ENCODE data around the gene GMPPA.

The GMPPA gene

DNA sequence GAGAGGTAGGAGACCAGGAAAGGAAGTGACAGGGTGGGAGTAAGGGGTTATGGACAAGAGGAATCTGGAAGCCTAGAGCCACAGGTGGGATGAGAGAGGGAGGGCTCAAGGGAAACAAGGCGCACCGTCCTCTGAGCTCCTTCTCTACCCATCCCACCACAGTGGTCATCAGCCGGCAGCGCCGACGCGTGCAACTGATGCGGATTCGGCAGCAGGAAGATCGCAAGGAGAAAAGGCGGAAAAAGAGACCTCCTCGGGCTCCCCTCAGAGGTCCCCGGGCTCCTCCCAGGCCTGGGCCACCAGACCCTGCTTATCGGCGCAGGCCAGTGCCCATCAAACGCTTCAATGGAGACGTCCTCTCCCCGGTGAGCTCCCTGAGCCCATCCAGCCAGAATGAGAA is 50.3 kb downstream of the GMPPA start:
- TF ChIP-seq, protein P1, sequence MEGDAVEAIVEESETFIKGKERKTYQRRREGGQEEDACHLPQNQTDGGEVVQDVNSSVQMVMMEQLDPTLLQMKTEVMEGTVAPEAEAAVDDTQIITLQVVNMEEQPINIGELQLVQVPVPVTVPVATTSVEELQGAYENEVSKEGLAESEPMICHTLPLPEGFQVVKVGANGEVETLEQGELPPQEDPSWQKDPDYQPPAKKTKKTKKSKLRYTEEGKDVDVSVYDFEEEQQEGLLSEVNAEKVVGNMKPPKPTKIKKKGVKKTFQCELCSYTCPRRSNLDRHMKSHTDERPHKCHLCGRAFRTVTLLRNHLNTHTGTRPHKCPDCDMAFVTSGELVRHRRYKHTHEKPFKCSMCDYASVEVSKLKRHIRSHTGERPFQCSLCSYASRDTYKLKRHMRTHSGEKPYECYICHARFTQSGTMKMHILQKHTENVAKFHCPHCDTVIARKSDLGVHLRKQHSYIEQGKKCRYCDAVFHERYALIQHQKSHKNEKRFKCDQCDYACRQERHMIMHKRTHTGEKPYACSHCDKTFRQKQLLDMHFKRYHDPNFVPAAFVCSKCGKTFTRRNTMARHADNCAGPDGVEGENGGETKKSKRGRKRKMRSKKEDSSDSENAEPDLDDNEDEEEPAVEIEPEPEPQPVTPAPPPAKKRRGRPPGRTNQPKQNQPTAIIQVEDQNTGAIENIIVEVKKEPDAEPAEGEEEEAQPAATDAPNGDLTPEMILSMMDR (IDR thresholded peaks at IDR 0.05; ENCODE audit: low read depth, low read length, missing control alignments), result no peak
- DNase-seq (ENCODE audit: low read depth), result no peak
- in situ Hi-C loops (cut with HindIII; ENCODE audit: low sequenced_read_pairs), result loop anchor here (25.0 kb wide), 1 partner anchor 137 kb away; the partner anchor contains the start of gene DES
- H3K4me3 ChIP-seq (ENCODE audit: low read depth, low read length), result no peak overlapping the region

DNA sequence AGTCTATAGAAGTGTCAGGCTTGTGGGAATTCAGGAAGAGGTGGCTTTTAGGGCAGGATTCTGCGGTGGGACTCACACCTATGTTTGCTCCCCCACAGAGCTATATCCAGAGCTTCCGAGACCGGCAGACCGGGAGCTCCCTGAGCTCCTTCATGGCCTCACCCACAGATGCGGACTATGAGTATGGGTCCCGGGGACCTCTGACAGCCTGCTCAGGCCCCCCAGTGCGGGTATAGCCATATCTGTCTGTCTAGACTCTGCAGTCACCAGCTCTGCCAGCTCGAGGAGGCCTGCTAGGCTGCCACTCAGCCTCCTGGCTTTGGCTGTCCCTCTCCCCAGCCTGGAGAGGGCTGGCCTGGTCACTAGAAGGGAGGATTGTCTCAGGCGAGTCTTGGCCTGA is 50.9 kb downstream of the GMPPA start:
- TF ChIP-seq, protein P1 (IDR thresholded peaks at IDR 0.05; ENCODE audit: low read depth, low read length, missing control alignments), result no peak
- in situ Hi-C loops (cut with HindIII; ENCODE audit: low sequenced_read_pairs), result loop anchor here (25.0 kb wide), 1 partner anchor 137 kb away; the partner anchor contains the start of gene DES
- H3K4me3 ChIP-seq (ENCODE audit: low read depth, low read length), result no peak overlapping the region
- no peak for DNase-seq (ENCODE audit: low read depth)

- no peak for DNase-seq (ENCODE audit: low read depth)
- TF ChIP-seq, protein P1 (IDR thresholded peaks at IDR 0.05; ENCODE audit: low read depth, low read length, missing control alignments), result no peak
- in situ Hi-C loops (cut with HindIII; ENCODE audit: low sequenced_read_pairs), result no loop called here
- H3K4me3 ChIP-seq (ENCODE audit: low read depth, low read length), result peak overlapping the region; percentile 52
These were observed 53.0 kb downstream of the GMPPA start for GRCh38 chr2:219551441-219552381.

DNA sequence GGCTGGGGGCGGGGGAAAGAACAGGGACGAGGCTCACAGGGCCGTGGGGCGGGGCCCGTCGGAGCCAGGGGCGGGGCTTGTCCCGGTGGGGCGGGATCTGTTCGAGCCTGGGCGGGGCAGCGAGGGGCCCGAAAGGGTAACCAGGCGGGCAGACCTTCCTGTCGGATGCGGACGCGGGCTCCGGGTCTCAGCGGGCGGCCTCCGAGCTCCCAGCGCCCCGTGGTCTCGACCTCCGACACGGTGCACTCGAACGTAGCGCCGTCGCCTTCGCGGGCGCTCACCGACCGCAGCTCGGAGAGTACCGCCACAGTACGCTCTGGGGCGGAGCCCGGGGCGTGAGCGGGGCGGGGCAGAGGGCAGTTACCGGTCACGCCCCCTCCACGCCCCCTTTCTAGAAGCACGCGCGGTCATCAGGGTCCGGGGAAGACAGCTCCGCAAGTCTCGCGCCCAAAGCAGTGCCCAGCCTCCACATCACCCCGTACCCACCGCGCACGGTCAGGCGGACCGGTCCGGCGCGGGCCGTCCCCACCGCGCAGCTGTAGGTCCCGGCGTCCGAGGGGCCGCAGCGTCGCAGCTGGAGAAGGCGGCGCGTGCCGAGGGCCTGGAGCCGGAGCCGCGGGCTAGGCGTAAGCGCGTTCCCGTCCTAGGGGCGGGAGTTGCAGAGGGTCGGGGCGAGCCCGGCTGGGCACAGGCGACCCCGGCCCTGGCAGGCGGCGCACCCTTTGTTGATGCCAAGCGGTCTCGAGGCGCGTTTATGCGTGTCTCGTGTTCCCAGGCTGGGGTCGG is 53.9 kb downstream of the GMPPA start:
- peak; percentile 51 for DNase-seq (ENCODE audit: low read depth)
- in situ Hi-C loops (cut with HindIII; ENCODE audit: low sequenced_read_pairs), result no loop called here
- peak overlapping the region; percentile 52 for H3K4me3 ChIP-seq (ENCODE audit: low read depth, low read length)
- TF ChIP-seq, protein P1 (IDR thresholded peaks at IDR 0.05; ENCODE audit: low read depth, low read length, missing control alignments), result no peak

- in situ Hi-C loops (cut with HindIII; ENCODE audit: low sequenced_read_pairs), result no loop called here
- DNase-seq (ENCODE audit: low read depth), result no peak
- TF ChIP-seq, protein P1 (IDR thresholded peaks at IDR 0.05; ENCODE audit: low read depth, low read length, missing control alignments), result no peak
- H3K4me3 ChIP-seq (ENCODE audit: low read depth, low read length), result peak overlapping the region; percentile 52
These were observed 54.4 kb downstream of the GMPPA start for GRCh38 chr2:219553168-219553417.

DNA sequence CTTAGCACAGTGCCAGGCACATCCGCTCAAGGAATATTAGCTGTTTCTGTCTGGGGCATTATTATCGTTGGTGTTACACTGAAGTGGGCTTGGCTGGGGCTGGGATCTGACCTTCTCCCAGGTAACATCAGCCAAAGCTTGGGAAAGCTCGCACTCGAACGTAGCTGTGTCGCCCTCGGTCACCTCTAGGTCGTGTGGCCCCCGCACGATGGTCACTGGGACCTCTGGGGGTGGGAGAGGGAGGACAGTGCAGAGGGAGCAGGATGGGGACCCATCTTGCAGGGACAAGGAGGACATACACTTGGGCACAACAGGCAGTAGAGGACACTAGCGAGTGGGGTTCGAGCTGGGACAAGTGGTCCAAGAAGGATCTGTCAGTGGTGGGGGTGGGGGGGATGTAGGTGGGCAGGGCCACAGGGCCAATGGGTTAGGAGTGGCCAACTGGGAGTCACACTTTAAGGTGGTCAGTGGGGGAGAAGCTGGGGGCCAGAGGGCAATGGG is 54.8 kb downstream of the GMPPA start:
- no peak overlapping the region for H3K4me3 ChIP-seq (ENCODE audit: low read depth, low read length)
- DNase-seq (ENCODE audit: low read depth), result no peak
- in situ Hi-C loops (cut with HindIII; ENCODE audit: low sequenced_read_pairs), result no loop called here
- TF ChIP-seq, protein P1 (IDR thresholded peaks at IDR 0.05; ENCODE audit: low read depth, low read length, missing control alignments), result no peak

Measured in astrocyte of the cerebellum (primary cell).